SW 1271 (cell line): ENCODE data around the gene CRLF2.
"Not testable (repeated sequence)": the region's sequence is repeated elsewhere in the genome, so short reads cannot be mapped to it uniquely, and the experiment has no call there.

ENCODE experiments used
- DNase-seq, 2 experiments: peaks; one replicate each; lab custom pipeline; 2025; lab: John Stamatoyannopoulos, UW

The CRLF2 gene

GRCh38 chrX:1213971-1214370, 1.5 kb upstream of the CRLF2 start:
- DNase-seq = no peak

DNA sequence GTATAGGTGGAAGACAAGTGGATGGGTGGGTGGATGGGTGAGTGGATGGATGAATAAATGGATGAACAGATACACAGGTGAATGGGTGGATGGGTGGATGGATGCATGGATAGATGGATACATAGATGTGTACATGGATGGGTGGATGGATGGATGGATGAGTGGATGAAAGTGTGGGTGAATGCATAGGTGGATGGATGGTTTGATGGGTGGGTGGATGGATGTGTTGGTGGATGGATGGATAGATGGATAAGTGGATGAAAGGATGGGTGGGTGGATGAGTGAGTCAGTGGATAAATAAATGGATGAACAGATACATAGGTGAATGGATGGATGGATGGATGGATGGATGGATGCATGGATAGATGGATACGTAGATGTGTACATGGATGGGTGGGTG, 1.6 kb downstream of the CRLF2 start:
- DNase-seq = no peak

GRCh38 chrX:1207496-1208025, 4.9 kb downstream of the CRLF2 start:
- no peak for DNase-seq

DNA sequence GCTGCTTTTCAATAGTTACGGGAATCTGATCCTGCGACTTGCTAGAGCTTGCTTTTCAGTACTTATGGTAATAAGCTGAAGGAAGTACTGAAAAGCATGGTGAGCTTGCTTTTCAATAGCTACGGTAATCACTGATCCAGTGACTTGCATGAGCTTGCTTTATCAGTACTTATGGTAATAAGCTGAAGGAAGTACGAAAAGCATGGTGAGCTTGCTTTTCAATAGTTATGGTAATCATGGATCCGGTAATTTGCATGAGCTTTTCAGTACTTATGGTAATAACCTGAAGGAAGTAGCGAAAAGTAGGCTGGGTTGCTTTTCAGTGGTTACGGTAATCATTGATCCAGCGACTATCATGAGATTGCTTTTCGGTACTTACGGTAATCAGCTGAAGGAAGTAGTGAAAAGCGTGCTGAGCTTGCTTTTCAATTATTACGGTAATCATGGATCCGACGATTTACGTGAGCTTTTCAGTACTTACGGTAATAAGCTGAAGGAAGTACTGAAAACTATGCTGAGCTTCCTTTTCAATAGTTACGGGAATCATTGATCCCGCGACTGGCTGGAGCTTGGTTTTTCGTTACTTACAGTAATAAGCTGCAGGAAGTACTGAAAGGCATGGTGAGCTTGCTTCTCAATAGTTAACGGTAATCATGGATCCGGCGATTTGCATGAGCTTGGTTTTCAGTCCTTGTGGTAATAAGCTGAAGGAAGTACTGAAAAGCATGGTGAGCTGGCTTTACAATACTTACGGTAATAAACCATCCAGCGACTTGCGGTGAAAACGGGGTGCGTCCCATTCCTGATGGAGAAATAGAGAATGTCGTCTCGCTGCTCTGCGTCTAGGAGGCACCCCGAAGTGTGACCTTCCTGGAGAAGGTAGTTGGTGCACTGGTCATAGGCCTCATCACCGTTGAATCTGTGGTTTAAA, 6.5 kb downstream of the CRLF2 start:
- DNase-seq = no peak

DNA sequence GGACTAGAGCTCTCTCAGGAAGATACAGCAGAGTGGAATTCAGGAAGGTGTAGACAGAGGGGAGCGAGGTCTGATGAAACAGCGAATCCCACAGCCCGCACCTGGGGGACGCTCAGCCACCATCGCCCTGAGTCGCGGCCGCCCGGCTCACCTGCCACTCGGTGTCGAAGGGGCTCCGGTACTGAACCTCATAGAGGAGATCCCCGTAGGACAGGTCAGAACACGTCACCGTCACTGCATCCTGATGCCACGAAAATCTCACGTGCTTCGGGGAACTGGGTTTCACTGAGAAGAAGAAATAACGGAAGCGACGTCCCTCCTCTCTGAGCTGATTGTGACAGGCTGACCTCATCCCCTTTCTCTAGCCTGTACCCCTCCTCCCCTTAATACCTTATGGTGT, 10.2 kb downstream of the CRLF2 start:
- no peak for DNase-seq

DNA sequence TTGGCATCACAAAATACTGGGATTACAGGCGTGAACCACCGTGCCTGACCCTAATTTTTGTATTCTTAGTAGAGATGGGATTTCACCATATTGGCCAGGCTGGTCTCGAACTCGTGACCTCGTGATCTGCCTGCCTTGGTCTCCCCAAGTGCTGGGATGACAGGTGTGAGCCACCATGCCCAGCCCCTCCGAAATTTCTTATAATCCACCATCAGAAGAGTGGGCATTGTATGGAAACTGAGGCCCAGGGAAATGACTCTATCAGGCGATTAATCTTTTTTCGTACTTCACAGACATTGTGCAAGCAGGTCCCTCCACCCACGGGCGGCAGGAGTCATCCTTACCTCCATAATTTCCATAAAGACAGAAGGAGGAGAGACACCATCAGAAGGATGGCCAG, 16.0 kb downstream of the CRLF2 start:
- DNase-seq = no peak

- not testable (repeated sequence) for DNase-seq
These were observed 20.3 kb downstream of the CRLF2 start for GRCh38 chrX:1192196-1192595.

- DNase-seq = no peak
These were observed 21.8 kb downstream of the CRLF2 start for GRCh38 chrX:1190596-1191145.

DNA sequence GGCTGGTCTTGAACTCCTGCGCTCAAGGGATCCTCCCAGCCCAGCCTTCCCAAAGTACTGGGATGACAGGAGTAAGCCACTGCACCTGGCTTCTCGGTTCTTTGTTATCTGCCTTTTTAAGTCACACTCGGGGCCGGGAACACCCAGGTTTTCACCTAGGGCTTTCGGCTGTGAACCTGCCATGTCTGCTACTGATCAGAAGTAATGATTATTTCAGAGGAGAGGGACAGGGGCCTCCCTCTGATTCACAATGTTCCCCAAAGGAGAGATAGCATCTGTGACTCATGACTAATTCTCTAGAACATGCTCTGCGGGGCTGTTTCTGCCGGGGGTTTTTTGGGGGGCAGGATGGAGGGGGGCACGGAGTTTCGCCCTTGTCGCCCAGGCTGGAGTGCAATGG, 26.9 kb downstream of the CRLF2 start:
- DNase-seq = no peak

- DNase-seq = no peak
These were observed 30.2 kb downstream of the CRLF2 start for GRCh38 chrX:1182211-1182610.

DNA sequence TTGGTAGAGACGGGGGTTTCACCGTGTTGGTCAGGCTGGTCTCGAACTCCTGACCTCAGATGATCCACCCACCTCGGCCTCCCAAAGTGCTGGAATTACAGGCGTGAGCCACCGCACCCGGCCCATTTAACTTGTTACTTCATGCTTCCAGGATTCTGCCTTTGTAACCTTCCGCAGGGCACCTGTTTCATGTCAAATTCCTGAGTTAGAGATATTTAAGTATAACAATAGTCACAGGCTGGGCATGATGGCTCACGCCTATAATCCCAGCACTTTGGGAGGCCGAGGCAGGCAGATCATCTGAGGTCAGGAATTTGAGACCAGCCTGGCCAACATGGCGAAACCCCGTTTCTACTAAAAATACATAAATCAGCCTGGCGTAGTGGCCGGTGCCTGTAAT, 30.8 kb downstream of the CRLF2 start:
- DNase-seq = not testable (repeated sequence)

DNA sequence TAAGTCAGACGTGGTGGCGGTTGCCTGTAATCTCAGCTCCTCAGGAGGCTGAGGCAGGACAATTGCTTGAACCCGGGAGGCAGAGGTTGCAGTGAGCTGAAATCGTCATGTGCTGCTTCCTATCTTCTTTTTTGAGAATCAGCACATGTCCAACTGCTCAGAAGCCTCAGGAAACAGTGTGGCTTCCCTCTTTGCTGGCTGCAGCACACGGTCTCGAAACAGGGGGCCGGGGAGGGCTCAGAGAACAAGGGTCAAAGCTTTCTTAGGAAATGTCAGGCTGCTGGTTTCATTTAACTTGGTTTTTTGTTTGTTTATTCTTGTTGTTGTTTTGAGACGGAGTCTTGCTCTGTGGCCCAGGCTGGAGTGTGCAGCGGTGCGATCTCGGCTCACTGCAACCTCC, 31.3 kb downstream of the CRLF2 start:
- DNase-seq = no peak

GRCh38 chrX:1178580-1179057, 33.8 kb downstream of the CRLF2 start:
- DNase-seq = no peak

DNA sequence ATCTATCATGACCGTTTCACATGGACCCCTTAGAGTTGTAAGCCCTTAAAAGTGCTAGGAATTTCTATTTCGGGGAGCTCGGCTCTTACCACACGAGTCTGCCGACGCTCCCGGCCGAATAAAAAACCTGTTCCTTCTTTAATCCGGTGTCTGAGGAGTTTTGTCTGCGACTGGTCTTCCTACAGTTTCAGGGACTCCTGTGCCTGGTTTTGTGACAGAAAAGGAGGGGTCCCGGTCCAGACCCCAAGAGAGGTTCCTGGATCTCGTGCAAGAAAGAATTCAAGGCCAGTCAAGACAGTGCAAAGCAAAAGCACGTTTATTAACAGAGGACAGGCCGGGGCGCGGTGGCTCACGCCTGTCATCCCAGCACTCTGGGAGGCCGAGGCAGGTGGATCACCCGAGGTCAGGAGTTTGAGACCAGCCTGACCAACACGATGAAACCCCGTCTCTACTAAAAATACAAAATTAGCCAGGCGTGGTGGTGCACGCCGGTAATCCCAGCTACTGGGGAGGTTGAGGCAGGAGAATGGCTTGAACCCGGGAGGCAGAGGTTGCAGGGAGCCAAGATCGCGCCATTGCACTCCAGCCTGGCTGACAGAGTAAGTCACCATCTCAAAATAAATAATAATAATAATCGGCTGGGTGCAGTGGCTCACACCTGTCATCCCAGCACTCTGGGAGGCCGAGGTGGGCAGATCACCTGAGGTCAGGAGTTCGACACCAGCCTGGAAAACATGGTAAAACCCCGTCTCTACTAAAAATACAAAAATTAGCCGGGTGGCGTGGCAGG, 35.7 kb downstream of the CRLF2 start:
- DNase-seq = not testable (repeated sequence)

DNA sequence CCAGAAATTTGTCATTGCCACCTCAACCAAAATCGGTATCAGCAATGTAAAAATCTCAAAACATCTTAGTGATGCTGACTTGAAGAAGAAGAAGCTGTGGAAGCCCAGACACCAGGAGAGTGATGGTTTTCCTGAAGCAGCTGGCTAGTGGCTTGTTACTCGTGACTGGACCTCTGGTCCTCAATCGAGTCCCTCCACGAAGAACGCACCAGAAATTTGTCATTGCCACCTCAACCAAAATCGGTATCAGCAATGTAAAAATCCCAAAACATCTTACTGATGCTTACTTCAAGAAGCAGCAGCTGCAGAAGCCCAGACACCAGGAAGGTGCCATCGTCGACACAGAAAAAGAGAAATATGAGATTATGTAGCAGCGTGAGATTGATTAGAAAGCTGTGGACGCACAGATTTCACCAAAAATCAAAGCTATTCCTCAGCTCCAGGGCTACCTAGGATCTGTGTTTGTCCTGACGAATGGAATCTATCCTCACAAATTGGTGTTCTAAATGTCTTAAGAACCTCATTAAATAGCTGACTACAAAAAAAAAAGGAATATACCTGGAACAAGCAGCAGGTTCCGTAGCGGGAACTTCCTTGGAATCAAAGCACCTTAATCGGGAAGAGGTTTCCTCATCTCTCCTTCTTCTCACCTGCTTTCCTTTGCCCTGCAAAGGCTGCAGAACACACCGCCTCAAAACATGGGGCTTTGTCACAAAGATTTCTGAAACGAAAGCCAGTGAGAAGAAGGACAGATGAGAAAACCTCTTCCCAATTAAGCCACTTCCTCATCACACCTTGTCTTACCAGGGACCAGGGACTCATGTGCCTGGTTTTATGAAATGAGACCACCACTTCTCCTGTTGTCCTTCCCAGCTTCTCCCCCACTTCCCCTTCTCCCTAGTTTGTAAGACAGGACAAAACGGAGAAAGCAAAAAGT, 37.6 kb downstream of the CRLF2 start:
- not testable (repeated sequence) for DNase-seq

DNA sequence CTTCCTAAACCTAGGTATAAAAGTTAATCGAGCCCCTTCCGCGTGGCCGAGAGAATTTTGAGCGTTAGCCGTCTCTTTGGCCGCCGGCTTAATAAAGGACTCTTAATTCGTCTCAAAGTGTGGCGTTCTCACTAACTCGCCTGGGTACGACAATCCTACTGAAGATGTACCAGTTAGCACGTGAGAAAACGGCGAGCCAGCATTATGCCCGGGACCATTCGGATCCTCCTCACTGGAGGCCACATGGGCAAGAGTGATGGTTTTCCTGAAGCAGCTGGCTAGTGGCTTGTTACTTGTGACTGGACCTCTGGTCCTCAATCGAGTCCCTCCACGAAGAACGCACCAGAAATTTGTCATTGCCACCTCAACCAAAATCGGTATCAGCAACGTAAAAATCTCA, 39.0 kb downstream of the CRLF2 start:
- DNase-seq = not testable (repeated sequence)

DNA sequence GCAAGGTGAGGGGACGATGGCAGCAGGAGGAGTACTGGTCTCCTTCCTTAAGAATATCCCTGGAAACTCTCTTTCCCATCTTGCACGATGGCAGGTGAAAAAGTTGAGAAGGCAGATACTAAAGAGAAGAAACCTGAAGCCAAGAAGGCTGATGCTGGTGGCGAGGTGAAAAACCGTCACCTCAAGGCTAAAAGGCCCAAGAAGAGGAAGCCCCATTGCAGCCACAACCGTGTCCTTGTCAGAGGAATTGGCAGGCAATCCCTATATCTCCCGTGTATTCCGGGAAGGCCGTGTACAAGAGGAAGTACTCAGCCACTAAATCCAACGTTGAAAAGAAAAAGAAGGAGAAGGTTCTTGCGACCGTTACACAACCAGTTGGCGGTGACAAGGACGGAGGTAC, 40.0 kb downstream of the CRLF2 start:
- no peak for DNase-seq

- not testable (repeated sequence) for DNase-seq
These were observed 40.5 kb downstream of the CRLF2 start for GRCh38 chrX:1171915-1172314.

- DNase-seq = no peak
These were observed 42.2 kb downstream of the CRLF2 start for GRCh38 chrX:1170243-1170642.

- DNase-seq = no peak
These were observed 43.3 kb downstream of the CRLF2 start for GRCh38 chrX:1169189-1169588.

- no peak for DNase-seq
These were observed 44.4 kb downstream of the CRLF2 start for GRCh38 chrX:1167918-1168481.
